HG03045 (cell line): Measurements from ENCODE around the gene ABLIM3.

ENCODE experiments used
- ATAC-seq: cut with Tn5 transposase; IDR thresholded peaks from one replicate; pipeline ENCODE4 v1.9.1; 2021; ENCODE audit warnings: mild to moderate bottlenecking, moderate library complexity; ENCODE audit not compliant: unreplicated experiment

ABLIM3 gene

GRCh38 chr5:149156435-149157083, 15.3 kb downstream of the ABLIM3 start:
- no peak for ATAC-seq

GRCh38 chr5:149157330-149157729, 16.0 kb downstream of the ABLIM3 start:
- ATAC-seq, result no peak

DNA sequence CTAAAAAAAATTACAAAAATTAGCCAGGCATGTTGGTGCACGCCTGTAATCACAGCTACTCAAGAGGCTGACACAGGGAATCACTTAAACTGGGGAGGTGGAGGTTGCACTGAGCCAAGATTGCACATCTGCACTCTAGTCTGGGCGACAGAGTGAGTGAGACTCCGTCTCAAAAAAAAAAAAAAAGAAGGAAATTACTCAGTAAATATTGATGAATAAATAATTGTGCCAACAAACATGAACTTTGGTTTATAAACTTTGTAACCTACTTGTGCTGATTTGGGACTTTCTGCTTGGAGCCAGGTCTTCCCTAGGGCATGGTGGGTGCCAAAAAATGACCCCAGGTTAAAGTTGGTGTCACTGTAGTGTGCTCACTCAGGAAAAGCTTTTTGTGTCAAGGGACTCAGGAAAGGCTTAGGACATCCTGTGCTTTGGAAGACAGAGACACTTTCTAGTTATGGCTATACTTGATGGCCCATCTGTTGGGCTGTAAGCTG, 19.0 kb downstream of the ABLIM3 start:
- ATAC-seq, result no peak

GRCh38 chr5:149161026-149161687, 19.9 kb downstream of the ABLIM3 start:
- no peak for ATAC-seq

- ATAC-seq, result no peak
Observed at GRCh38 chr5:149161850-149162249, 20.6 kb downstream of the ABLIM3 start.

- ATAC-seq, result no peak
Observed at GRCh38 chr5:149162401-149163084, 21.2 kb downstream of the ABLIM3 start.

DNA sequence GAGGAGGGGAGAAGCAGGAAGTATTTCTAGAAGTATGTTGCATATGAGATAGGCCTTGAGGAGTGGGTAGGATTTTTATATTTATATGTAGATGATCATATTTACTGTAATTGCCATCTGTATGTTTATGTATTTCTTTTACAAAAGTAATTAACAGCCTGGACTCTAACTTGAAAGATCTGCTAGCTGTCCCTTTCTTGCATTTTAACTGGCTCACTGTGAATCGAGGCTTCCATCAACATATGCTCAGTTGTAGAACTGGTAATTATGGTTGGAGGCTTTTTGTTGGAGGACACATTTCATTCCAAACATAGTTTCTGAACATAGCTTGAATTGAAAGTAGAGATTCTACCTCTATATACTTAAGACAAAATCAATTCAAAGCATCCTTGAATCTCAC, 23.4 kb downstream of the ABLIM3 start:
- no peak for ATAC-seq

DNA sequence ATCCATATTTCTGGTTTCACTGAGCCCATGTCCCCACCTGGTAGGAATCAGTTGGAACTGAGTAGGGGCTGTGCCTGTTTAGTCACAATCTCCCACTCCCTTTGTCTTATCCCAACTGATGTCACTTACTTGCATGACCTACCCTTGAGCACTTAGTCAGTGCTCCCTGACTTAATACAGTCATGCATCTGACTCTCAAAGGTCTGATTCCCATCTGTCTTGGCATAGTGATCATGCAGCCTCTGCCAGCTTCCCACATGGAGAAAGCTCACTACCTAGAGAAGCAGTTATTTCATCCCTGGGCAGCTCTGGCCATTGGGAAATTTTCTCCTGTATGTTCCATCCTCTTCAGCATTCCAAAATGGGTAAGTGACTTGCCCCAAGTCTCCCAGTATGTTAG, 24.8 kb downstream of the ABLIM3 start:
- no peak for ATAC-seq

DNA sequence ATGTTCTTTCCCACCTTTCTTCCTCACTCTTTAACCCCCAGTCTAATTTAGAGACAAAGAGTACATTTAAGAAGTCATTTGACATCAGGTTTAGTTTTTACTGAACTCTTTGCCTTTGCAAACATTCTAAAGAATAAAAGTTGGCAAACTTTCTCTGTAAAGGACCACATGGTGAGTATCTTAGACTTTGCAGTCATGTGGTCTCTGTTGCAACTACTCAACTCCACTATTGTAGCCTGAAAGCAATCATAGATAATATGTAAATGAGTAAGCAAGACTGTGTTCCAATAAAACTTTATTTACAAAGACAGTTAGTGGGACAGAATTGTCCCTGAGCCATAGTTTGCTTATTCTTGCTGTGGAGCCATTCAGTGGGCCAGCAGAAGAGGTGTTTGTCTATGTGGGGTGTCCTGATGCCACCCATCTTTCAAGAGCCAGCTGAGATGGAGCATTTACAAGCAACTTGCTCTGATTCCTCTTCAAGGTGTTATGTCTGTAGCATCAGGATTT, 25.4 kb downstream of the ABLIM3 start:
- ATAC-seq, result no peak

- ATAC-seq, result no peak
Observed at GRCh38 chr5:149168276-149168906, 27.1 kb downstream of the ABLIM3 start.

- no peak for ATAC-seq
Observed at GRCh38 chr5:149170299-149170698, 29.0 kb downstream of the ABLIM3 start.

GRCh38 chr5:149172261-149172660, 31.0 kb downstream of the ABLIM3 start:
- no peak for ATAC-seq

GRCh38 chr5:149172709-149173505, 31.6 kb downstream of the ABLIM3 start:
- ATAC-seq, result no peak

DNA sequence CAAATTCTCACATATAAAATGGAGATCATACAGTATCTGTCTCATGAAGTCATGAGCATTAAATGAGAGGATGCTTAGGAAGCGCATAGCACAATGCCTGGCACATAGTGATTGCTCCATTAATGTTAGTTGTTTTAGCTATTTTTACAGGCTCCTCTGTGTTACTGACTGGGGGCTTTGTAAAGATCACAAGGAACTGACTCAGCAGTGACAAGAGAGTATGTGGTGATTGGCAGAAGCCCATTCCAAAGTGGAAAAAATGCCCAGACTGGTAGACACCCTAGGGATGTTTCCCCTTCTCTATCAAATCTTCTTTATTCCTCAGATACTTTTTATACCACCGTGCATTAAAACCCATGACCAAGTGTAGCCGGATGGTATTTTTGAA, 33.5 kb downstream of the ABLIM3 start:
- no peak for ATAC-seq

DNA sequence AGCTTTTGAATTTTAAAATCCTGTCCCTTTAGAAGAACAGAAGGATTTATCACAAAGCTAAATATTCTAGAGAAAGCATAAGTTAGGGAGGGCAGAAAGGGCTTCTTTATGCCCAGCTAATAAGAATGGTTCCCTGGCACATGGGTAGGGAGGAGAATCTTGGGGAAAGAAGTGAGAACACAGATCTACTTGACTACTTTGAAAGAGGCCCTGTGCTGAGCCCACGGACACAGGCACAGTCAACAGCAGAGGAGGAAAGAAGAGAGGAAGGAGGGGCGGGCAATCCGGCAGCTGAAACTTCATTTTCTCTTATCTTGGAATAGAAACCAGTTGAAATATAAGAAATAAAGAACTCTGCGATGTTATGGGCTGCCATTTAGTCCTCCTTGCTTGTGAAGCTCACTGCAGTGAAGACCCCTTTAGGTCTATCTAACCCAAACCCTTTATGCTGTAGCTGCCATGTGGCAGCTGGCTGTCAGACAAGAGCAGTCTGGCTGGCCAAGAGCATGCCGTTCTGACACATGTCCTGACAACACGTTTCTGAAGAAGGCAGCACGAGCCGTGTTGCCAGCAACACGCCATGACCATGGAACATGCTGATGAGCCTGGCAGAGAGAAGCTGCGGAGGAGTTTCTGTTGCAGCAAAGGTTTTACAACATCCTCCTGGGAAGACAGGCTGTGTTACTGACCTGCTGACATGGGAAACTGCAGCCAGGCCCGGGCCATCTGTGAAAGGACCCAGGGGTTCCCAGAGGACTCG, 34.2 kb downstream of the ABLIM3 start:
- ATAC-seq, result no peak

DNA sequence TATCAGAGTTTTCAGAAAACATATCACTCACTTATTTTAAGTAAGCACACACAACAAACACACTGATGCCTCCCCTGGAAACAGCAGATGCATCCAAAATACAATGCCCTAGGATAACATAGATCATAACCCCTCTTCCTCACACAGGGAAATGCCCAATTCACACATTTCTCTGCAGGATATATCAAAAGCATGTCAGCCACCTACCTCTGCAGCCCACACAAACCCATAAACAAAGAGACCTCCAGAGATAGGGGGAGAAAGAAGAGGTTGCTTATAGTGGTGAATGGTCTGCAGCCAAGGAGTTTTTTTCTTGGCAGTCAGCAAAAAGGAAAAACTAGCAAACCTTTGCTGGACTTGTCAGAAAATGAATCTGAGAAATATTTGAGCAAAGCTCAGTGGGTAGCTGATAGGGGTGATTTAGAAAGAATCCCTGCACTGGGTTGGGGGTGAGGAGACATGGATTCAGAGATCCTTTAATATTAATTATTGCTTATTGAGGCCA, 36.1 kb downstream of the ABLIM3 start:
- no peak for ATAC-seq

GRCh38 chr5:149177911-149178565, 36.7 kb downstream of the ABLIM3 start:
- ATAC-seq, result no peak

GRCh38 chr5:149181732-149182131, 40.4 kb downstream of the ABLIM3 start:
- no peak for ATAC-seq

DNA sequence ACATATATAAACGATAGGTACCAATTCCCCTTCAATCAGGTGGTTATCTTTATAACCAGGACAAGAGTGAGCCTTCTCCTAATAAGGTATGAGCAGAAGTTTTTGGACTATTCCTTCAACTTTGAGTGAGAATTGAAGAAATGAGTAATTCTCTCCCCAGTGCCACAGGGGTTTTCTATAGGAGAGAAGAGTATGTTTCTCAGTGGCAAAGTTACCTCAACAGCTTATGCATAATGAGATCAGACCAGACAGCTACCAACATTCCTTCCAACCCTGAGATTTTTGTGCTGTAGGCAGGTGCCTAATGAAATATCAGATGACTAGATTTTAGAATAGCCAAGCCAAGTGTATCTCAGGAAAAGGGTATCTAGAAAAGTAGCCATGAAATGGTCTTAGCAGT, 40.9 kb downstream of the ABLIM3 start:
- no peak for ATAC-seq
